Hepatocyte (in vitro differentiated cells): Measurements from ENCODE around the gene CHD2. TPM values are rescaled to one million over a fixed set of nuclear protein-coding genes. Genes with fewer than 3 reads are reported as not detected.

Experiments used
- DNase-seq: peaks from one replicate; pipeline ENCODE4 v3.0.0-alpha.2; 2016; ENCODE audit warnings: low spot score
- H2AFZ ChIP-seq: fragments of 200-600 bp; sonication (generic); 2 replicates; pipeline ENCODE4 v1.6.0; 2016; ENCODE audit warnings: antibody characterized with exemption, mild to moderate bottlenecking
- H3K27ac ChIP-seq: fragments of 200-600 bp; sonication (generic); 2 replicates; pipeline ENCODE4 v1.5.1; 2016; ENCODE audit warnings: mild to moderate bottlenecking
- H3K27me3 ChIP-seq: fragments of 200-600 bp; sonication (generic); 2 replicates; pipeline ENCODE4 v1.6.1; 2016
- H3K36me3 ChIP-seq: fragments of 200-600 bp; sonication (generic); replicated peaks from 2 replicates; pipeline ENCODE4 v1.5.1; 2016; ENCODE audit warnings: low read depth; ENCODE audit not compliant: insufficient read depth
- H3K4me1 ChIP-seq: fragments of 200-600 bp; sonication (generic); 2 replicates; pipeline ENCODE4 v1.5.1; 2016; ENCODE audit warnings: mild to moderate bottlenecking, moderate library complexity; ENCODE audit not compliant: insufficient read depth
- H3K4me2 ChIP-seq: fragments of 200-600 bp; sonication (generic); 2 replicates; pipeline ENCODE4 v1.6.0; 2016
- H3K4me3 ChIP-seq: fragments of 200-600 bp; sonication (generic); 2 replicates; pipeline ENCODE4 v1.5.1; 2016; ENCODE audit warnings: mild to moderate bottlenecking
- H3K79me2 ChIP-seq: fragments of 200-600 bp; sonication (generic); 2 replicates; pipeline ENCODE4 v1.6.0; 2017; ENCODE audit warnings: mild to moderate bottlenecking
- H3K9me2 ChIP-seq: fragments of 200-600 bp; sonication (generic); replicated peaks from 2 replicates; pipeline ENCODE4 v1.6.0; 2017; ENCODE audit warnings: mild to moderate bottlenecking; ENCODE audit not compliant: insufficient read depth
- H3K9me3 ChIP-seq: fragments of 200-600 bp; sonication (generic); 2 replicates; pipeline ENCODE4 v1.5.1; 2016; ENCODE audit warnings: low read depth, mild to moderate bottlenecking
- H4K20me1 ChIP-seq: fragments of 200-600 bp; sonication (generic); 2 replicates; pipeline ENCODE4 v1.6.0; 2016; ENCODE audit warnings: mild to moderate bottlenecking; ENCODE audit not compliant: insufficient read depth, poor library complexity, severe bottlenecking
- CTCF ChIP-seq: fragments of 200-600 bp; sonication (generic); IDR thresholded peaks from 2 replicates; pipeline ENCODE4 v1.5.1; 2016; ENCODE audit warnings: antibody characterized with exemption, mild to moderate bottlenecking; ENCODE audit not compliant: poor library complexity
- EZH2 ChIP-seq: fragments of 200-600 bp; sonication (generic); IDR thresholded peaks from 2 replicates; pipeline ENCODE4 v1.6.1; 2016; ENCODE audit warnings: antibody characterized with exemption, mild to moderate bottlenecking, borderline replicate concordance
- EZH2phosphoT487 ChIP-seq: fragments of 200-600 bp; sonication (generic); IDR thresholded peaks from one replicate; pipeline ENCODE4 v1.6.1; 2018; ENCODE audit warnings: antibody characterized with exemption, mild to moderate bottlenecking, low read depth, moderate library complexity; ENCODE audit not compliant: unreplicated experiment, severe bottlenecking
- WGBS: methylation state at CpG from one replicate; pipeline ENCODE4 v1.1.6; 2016; ENCODE audit warnings: low lambda C conversion rate; ENCODE audit errors: missing lambda C conversion rate; 5-methylcytosine and 5-hydroxymethylcytosine counted together
- polyA plus RNA-seq: library from polyadenylated mRNA; unstranded; fragments of >200 nt; fragmentation: Nextera tagmentation; extraction: Ambion mirVana; gene quantifications from 2 replicates; pipeline ENCODE4 v1.2.1, GENCODE V29; 2016
- total RNA-seq: library from RNA; depleted of rRNA; stranded (reverse); fragments of >200 nt; gene quantifications from 2 replicates; pipeline ENCODE4 v1.2.3, GENCODE V29; 2014

The CHD2 gene
- total and polyA plus RNA-seq, 2 experiments from 2014 or later = 49.3 to 133 TPM

- no peak for DNase-seq
- WGBS = 26% methylated on average over 2 of the region's 2 CpGs
- no peaks in the 10 kb centered on the region for H3K27me3 ChIP-seq
These were observed 14.0 kb upstream of the CHD2 start for GRCh38 chr15:92886042-92886537.

GRCh38 chr15:92886815-92887214, 13.3 kb upstream of the CHD2 start:
- Histone ChIP-seq H3K4me1 (peaks cover 16% of the 10 kb centered on the region), H3K4me3 (peak overlapping the region; percentile 57), H3K36me3 (peaks cover 2% of the 10 kb centered on the region), H3K4me2 (peak overlapping the region; percentile 73), H3K79me2 (peaks cover 87% of the 10 kb centered on the region), H3K27me3 (no peaks in the 10 kb centered on the region), H3K9me3 (no peaks in the 10 kb centered on the region), H4K20me1 (peaks cover 69% of the 10 kb centered on the region), H3K27ac (peak overlapping the region; percentile 99), H2AFZ (no peak overlapping the region), H3K9me2 (no peaks in the 10 kb centered on the region)
- 85% methylated on average over 8 of the region's 8 CpGs for whole genome bisulfite sequencing
- DNase-seq = no peak
- TF ChIP-seq EZH2 (no peak), CTCF (no peak), EZH2phosphoT487 (no peak)

More at GRCh38 chr15:92886042-92886537, 14.0 kb upstream of the CHD2 start:
- Histone ChIP-seq H3K36me3 (no peaks in the 10 kb centered on the region), H3K9me2 (no peaks in the 10 kb centered on the region), H4K20me1 (peaks cover 63% of the 10 kb centered on the region), H3K27ac (peak overlapping the region; percentile 99), H2AFZ (no peak overlapping the region), H3K4me2 (peak overlapping the region; percentile 73), H3K79me2 (peaks cover 80% of the 10 kb centered on the region), H3K9me3 (no peaks in the 10 kb centered on the region), H3K4me3 (peak overlapping the region; percentile 57), H3K4me1 (peaks cover 23% of the 10 kb centered on the region)
- TF ChIP-seq CTCF (no peak), EZH2phosphoT487 (no peak), EZH2 (no peak)

- Histone ChIP-seq H3K9me2 (no peaks in the 10 kb centered on the region), H3K27me3 (no peaks in the 10 kb centered on the region), H3K79me2 (peaks cover 98% of the 10 kb centered on the region), H2AFZ (no peak overlapping the region), H3K27ac (no peak overlapping the region), H3K4me2 (peak overlapping the region; percentile 73), H3K4me3 (no peak overlapping the region), H4K20me1 (peaks cover 74% of the 10 kb centered on the region), H3K4me1 (peaks cover 15% of the 10 kb centered on the region), H3K9me3 (no peaks in the 10 kb centered on the region), H3K36me3 (peaks cover 6% of the 10 kb centered on the region)
- no peak for DNase-seq
- TF ChIP-seq CTCF (no peak), EZH2phosphoT487 (no peak), EZH2 (no peak)
- 70% methylated on average over 3 of the region's 3 CpGs for WGBS
These were observed 12.3 kb upstream of the CHD2 start for GRCh38 chr15:92887869-92888268.
